GM12891 (cell line): ENCODE results near the gene ANKHD1.

Experiments
- POLR2AphosphoS5 ChIP-seq: IDR thresholded peaks from 2 replicates; pipeline ENCODE4 v1.6.1; 2011; ENCODE audit warnings: low read depth, low read length, control low read depth
- TAF1 ChIP-seq: IDR thresholded peaks from 2 replicates; pipeline ENCODE4 v1.6.1; 2011; ENCODE audit warnings: low read depth, low read length, control low read depth

GRCh38 chr5:140554454-140554853 lies 152.8 kb downstream of the ANKHD1 start:
- no peak for TF ChIP-seq POLR2AphosphoS5
- TF ChIP-seq TAF1: no peak
